Brain microvascular endothelial cell (primary cell): ENCODE data around the gene RNF141.

Source experiments
- DNase-seq: peaks from one replicate; pipeline ENCODE4 v3.0.0-alpha.2; 2020
- H3K27ac ChIP-seq: fragments of 250-450 bp; sonication (Bioruptor Pico); 2 replicates; pipeline ENCODE4 v1.5.1; 2020; ENCODE audit warnings: mild to moderate bottlenecking, moderate library complexity
- H3K27me3 ChIP-seq: fragments of 250-450 bp; sonication (Bioruptor Pico); replicated peaks from 2 replicates; pipeline ENCODE4 v1.5.1; 2020; ENCODE audit warnings: mild to moderate bottlenecking
- H3K36me3 ChIP-seq: fragments of 250-450 bp; sonication (Bioruptor Pico); replicated peaks from 2 replicates; pipeline ENCODE4 v1.5.1; 2020; ENCODE audit warnings: mild to moderate bottlenecking
- H3K4me3 ChIP-seq: 2 replicates; pipeline ENCODE4 v1.5.1; 2011; ENCODE audit warnings: low read depth, mild to moderate bottlenecking, control low read depth, low read length, moderate library complexity
- in situ Hi-C: cut with HindIII; loops from 2 replicates; pipeline ENCODE4 v1.10.0; 2017; ENCODE audit warnings: low sequenced_read_pairs, low pct_ligation_motif_present
- TF ChIP-seq, protein P1 (sequence below): IDR thresholded peaks from 2 replicates; pipeline ENCODE4 v1.5.1; 2011; ENCODE audit warnings: low read depth, mild to moderate bottlenecking, moderate library complexity, low read length, control low read depth, inconsistent platforms; ENCODE audit errors: missing control alignments

RNF141 gene, protein sequence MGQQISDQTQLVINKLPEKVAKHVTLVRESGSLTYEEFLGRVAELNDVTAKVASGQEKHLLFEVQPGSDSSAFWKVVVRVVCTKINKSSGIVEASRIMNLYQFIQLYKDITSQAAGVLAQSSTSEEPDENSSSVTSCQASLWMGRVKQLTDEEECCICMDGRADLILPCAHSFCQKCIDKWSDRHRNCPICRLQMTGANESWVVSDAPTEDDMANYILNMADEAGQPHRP

DNA sequence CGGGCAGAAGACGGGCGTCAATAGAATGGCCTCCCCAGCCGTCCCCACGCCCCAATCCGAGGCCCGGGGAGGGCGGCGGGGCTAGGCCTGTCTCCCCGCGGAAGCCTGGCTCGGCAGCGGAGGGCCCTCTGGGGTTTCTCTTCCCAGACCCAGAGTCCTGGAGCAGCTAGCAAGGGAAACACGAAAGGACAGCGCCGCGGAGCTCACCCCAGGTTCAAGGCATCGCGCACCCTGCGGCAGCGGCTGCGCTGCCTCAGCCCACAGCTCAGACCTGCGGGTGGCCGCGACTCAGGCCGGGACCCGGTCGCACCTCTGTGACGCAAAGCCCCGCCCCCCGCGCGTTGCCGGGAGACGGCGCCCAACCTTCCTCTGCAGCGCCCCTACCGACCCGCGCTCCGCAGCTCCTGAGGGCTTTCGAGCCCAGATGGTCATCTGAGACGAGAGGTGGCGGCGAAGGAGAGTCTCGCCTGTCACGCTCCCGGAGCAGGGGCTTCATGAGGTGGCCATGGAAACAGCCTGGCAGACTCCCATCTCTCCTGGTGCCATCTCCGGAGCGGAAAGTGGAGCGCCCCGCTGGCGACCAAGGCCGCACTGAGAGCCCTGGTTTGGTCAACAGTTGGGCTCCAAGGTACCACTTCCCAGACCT, at the start of gene RNF141:
Gene RNF141, minus strand, starts transcription at position 273 of the 646 bp plus-strand sequence. CDS start 7,029 bp downstream, outside the sequence.
- in situ Hi-C loops: no loop called here
- TF ChIP-seq, protein P1, sequence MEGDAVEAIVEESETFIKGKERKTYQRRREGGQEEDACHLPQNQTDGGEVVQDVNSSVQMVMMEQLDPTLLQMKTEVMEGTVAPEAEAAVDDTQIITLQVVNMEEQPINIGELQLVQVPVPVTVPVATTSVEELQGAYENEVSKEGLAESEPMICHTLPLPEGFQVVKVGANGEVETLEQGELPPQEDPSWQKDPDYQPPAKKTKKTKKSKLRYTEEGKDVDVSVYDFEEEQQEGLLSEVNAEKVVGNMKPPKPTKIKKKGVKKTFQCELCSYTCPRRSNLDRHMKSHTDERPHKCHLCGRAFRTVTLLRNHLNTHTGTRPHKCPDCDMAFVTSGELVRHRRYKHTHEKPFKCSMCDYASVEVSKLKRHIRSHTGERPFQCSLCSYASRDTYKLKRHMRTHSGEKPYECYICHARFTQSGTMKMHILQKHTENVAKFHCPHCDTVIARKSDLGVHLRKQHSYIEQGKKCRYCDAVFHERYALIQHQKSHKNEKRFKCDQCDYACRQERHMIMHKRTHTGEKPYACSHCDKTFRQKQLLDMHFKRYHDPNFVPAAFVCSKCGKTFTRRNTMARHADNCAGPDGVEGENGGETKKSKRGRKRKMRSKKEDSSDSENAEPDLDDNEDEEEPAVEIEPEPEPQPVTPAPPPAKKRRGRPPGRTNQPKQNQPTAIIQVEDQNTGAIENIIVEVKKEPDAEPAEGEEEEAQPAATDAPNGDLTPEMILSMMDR: peak; percentile 82

DNA sequence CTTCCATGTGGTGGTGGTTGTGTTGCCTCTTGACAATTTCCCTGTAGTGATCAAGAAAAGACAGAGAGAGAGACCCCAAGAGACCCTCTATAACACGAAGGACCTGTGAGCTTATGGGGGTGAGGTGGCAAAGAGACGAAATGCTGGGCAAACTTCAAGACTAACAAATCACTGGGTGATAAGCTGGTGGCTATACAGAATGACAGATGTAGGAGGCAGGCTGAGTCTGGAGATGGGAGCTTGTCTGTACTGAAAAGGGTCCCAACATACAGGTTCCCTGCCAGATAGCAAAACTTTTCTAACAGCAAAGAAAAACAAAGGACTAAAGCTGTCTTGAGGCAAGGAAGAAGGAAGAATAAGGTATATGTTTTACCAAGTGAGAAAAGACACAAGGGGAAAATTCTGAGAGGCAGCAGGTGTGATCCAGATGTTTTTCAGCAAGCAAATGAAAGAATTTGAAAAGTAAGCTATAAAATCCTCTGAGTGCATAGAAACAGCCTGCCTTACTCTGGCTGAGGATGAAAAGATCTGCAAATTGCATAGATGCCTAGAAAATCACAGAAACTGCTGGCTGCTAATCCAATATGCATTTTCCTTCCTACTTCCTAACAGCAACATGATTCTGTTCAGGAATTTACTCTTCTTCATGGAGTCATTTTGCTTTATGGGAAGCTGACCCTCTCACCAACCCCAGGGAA, 49.4 kb upstream of the RNF141 start:
- TF ChIP-seq, protein P1: no peak
- in situ Hi-C loops: no loop called here
- no peak for DNase-seq
- Histone ChIP-seq H3K27ac (no peak overlapping the region), H3K27me3 (no peaks in the 10 kb centered on the region), H3K4me3 (no peak overlapping the region), H3K36me3 (no peaks in the 10 kb centered on the region)

More for the DNA sequence above, at the start of gene RNF141:
- H3K27ac ChIP-seq: peak within 1 kb of the TSS; percentile 48
- no peaks in the 10 kb centered on the region for H3K27me3 ChIP-seq
- H3K36me3 ChIP-seq: no peaks in the 10 kb centered on the region
- DNase-seq: peak; percentile 89
- H3K4me3 ChIP-seq: peak within 1 kb of the TSS; percentile 84

DNA sequence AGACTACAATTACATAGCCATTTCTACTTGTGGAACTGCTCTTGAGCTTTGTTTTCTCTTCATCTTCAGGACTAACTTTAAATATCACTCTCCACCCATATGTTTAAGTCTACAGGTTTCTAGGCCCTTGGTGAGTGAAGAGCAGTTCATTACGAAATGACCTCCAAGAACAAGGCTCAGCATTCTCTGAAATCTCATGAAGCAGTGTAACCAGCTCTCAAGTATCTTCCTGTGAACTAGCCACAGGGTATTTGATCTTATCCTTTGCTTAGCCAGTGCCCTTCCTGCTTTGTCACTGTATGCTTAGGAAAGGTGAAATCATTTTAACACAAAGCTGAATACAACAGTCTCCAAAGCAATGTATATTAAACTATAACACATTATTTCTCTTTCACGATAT, 47.9 kb upstream of the RNF141 start:
- TF ChIP-seq, protein P1: no peak
- in situ Hi-C loops: no loop called here
- no peak for DNase-seq
- Histone ChIP-seq H3K4me3 (no peak overlapping the region), H3K27me3 (no peaks in the 10 kb centered on the region), H3K27ac (no peak overlapping the region), H3K36me3 (no peaks in the 10 kb centered on the region)

DNA sequence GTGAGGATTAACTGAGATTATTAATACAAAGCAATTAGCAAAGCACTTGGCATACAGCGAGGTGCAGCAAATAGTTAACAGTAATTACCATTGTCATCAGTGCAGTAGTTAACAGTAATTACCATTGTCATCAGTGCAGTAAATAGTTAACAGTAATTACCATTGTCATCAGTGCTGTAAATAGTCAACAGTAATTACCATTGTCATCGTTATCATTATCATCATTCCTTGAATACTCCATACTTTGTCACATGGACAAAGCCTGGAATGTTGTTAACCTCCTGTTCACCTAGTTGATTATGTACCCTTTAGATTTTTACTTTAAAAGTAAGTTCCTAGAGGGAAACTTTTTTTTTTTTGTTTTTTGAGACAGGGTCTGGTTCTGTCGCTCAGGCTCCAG, 47.0 kb upstream of the RNF141 start:
- no peak for DNase-seq
- in situ Hi-C loops: no loop called here
- Histone ChIP-seq H3K27ac (no peak overlapping the region), H3K27me3 (no peaks in the 10 kb centered on the region), H3K4me3 (no peak overlapping the region), H3K36me3 (no peaks in the 10 kb centered on the region)
- TF ChIP-seq, protein P1: no peak

DNA sequence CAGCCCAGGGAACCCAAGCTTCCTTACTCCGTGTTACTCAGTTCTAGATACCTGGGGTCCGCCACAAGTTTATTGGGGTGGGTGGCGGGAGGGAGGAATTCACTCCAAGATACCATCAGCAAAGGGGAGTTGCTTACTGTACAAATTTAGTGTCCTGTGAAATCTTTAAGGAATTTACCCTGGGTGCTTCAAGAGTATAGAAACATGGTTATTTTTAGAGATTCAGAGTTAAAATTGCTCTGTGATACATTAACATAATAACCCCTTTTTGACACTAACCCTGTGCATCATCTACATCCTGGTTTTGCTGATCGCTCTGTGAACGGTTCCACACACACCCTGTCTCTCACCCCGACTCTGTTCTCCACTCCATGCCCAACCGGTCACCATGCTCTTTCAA, 46.4 kb upstream of the RNF141 start:
- H3K27ac ChIP-seq: no peak overlapping the region
- TF ChIP-seq, protein P1: no peak
- in situ Hi-C loops: no loop called here

More for the DNA sequence above, 46.4 kb upstream of the RNF141 start:
- no peaks in the 10 kb centered on the region for H3K27me3 ChIP-seq
- no peak overlapping the region for H3K4me3 ChIP-seq
- no peaks in the 10 kb centered on the region for H3K36me3 ChIP-seq
- DNase-seq: no peak
